Esophagus mucosa (tissue), 1 donor: ENCODE results near the gene RAB22A. TPM values are rescaled to one million over a fixed set of nuclear protein-coding genes. Genes with fewer than 3 reads are reported as not detected.
"Not testable (repeated sequence)": the region's sequence is repeated elsewhere in the genome, so short reads cannot be mapped to it uniquely, and the experiment has no call there.

ENCODE experiments used
- ATAC-seq: fragments of 200-7000 bp; cut with Tn5 transposase; one replicate; pipeline ENCODE4 v1.9.1; 2020
- total RNA-seq: library from RNA; stranded (reverse); gene quantifications from one replicate; pipeline ENCODE4 v1.2.4, GENCODE V29; 2023
- donor health status: DM: yes; HTN: yes; CAD: no.

The RAB22A gene
- total RNA-seq, 1 donor from 2014 or later: 24.7 TPM

DNA sequence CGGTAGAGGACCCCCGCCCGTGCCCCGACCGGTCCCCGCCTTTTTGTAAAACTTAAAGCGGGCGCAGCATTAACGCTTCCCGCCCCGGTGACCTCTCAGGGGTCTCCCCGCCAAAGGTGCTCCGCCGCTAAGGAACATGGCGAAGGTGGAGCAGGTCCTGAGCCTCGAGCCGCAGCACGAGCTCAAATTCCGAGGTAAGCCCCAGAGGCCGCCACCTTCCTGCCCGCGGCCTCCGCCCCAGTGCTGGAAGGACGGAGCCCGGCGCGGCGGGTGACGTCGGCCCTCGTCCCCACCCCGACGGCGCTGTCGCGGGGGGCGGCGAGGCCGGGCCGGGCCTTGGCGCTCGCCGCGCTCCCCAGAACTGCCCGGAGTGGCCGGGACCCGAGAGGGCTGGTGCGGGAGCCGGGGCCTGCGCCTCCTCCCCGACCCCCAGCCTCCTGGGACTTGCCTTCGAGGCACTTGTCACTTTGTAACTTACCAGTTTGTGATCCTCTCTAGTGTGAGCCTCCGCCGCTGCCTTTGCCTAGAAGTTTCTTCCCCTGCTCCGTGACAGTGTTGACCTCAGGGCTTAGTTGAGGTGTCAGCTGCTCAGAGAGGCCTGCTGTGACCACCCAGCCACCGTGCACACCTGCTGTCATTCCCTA lies 79.9 kb downstream of the RAB22A start:
- ATAC-seq: peak; percentile 64

DNA sequence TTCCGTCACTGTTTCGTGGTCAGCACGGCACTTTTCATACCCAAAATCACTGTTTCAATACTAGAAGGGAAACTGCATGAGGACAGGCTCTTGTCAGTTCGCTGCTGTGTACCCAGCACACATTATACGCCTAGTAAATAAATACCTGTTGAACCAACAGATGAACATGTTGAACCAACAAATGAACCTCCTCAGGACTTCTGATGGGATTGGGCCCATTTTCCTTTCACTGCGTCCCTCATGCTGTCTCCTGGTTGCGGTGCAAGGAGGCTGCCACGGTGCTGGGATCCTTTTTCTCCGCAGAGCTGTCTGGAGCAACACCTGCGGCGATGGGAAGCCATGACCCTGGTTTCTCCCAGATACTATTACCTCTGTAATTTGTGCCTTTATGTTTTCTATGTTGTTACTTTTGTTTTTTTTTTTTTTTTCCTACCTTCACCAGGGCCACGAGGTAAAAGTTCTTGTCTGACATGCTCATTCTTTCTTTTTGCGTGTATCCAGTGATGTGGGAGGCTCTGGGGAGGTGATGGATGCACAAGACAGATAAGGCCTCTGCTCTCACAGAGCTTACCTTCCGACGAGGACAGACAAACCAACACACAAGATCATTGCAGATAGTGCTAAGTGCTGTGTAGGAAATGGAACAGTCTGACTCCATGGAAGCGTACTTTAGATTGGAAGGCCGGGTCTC lies 80.6 kb downstream of the RAB22A start:
- ATAC-seq: no peak

DNA sequence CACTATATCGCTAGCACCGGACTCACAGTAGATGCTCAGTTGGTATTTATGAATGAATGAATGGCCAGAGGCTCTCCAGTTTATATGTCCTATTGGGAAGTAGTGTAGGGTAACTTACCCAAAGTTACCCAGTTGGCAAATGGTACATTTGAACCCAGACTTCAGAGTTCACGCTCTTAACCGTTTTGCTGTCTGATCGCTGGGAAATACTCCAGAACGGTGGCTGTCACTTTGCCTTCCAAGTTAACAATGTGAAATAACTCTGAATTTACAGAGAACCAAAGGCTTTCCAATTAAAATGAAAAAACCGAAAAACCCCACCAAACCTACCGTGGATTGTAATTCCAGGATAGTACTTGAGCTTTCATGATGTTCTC lies 81.1 kb downstream of the RAB22A start:
- no peak for ATAC-seq

DNA sequence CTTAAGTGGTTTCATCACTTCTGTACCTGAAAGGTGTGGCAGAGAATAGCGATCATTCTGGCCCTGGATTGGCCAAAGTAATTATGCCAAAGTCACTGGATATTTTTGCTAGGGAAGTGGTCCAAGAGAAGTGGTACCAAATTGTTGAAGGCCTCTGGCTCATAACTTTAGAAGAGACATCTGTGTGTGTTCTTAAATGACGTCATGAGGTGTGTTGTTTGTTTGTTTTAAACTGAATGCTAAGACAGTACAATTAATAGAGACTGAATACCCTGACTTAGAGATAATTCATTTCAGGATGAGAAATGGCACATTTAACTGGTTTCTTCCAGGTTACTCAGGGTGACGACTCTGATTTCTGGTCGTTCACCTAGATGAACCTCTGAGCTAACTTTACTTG lies 82.8 kb downstream of the RAB22A start:
- no peak for ATAC-seq

DNA sequence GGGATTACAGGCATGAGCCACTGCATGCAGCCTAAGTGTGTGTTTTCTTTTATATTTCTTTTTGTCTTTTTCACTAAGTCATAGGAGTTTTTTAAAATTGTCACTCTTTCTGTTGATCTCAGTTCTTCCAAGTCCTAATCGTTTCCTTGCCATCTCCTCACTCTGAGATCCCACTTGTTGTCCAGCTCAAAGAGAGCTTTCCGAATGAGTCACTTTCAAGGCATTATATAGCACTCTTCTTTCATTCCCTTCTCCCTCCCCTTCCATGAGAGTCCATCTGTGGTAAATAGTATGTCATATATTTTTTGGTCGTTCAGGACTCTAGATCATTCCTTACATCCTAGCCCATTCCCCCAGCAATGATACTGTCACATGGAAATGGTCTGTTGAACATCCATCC lies 83.8 kb downstream of the RAB22A start:
- no peak for ATAC-seq

DNA sequence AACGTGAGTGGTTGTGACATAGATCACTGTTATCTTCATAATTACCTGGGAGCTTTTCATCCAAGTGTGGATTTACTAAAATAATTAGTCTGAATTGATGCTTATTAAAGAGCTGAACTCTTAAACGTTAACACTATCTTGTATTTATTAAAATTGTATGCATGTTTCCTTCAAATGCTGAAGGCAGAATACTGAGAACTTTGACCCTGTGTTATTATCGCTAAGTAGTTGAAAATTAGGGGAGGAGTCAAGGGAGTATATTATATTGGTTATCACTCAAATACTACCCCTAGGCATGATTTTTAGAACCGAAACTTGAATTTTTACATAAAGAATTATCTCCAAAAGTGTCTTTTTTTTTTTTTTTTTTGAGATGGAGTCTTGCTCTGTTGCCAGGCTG lies 85.3 kb downstream of the RAB22A start:
- no peak for ATAC-seq

DNA sequence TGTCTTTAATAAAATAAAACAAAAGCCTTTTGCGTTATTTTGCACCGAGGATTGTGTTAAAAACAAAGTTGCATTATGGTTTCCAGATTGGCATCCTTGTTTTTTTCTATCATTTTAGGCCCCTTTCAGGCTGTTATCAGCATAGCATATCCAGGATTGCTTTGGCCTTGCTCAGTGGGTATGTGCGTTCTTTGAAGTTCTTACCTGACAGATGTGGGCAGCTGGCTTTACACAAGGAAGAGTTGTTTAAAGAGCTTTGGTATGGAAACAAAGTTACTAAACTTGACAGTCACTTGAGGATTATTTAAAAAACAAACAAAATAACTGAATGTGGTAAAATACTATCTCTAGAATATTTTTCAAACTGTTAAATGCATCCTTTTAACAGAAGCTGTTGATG lies 86.1 kb downstream of the RAB22A start:
- ATAC-seq: no peak

DNA sequence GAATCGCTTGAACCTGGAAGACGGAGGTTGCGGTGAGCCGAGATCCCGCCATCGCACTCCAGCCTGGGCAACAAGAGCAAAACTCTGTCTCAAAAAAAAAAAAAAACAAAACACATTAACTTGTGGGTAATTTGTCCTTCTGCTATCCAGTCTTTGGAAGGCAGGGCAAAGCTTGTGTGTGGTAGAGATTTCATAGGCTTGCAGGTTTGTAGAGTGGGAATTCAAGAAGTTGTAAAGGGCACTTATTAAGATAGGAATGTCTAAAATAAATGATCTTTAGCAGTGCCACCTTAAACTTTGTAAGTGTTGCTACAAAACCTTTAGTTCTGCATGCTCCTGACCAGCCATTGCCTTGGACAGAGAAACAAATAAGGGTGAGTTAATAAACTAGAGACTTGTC lies 87.9 kb downstream of the RAB22A start:
- ATAC-seq: no peak

DNA sequence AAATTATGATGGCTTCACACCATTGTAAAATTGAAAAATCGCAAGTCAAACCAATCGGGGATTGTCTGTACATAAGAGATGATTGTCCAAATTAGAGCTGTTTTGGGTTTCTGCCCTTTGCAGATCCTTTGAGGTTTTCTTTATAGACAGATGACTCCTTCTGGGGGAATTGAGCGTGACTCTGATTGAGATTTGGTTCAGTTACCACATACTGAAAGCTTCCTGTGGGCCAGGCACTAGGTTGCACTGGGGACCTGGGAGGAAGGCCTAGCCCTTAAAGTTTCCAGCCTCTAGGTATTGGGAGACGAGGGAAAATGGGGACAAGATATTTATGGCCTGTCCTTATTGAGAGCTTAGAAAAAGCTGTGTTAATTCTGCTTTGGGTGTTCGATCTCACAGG lies 88.7 kb downstream of the RAB22A start:
- no peak for ATAC-seq

DNA sequence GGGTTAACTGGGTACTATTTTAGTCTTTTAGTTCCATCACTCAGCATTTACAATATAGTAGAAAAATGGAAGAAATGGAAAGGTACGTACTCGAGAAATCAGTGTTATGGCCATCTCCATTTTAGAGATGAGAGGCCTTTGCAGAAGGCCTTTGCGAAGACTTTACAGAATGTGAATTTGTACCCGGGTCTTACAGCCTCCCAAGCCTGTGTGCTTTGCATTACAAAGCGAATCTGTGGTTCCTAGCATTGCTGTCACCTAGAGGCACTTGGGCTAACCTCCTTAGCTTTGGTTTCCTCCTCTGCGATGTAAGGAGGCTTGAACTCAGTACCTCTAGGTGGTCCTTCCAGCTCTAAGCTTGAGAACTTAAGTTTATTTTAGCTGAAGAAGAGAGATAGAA lies 90.4 kb downstream of the RAB22A start:
- ATAC-seq: no peak

DNA sequence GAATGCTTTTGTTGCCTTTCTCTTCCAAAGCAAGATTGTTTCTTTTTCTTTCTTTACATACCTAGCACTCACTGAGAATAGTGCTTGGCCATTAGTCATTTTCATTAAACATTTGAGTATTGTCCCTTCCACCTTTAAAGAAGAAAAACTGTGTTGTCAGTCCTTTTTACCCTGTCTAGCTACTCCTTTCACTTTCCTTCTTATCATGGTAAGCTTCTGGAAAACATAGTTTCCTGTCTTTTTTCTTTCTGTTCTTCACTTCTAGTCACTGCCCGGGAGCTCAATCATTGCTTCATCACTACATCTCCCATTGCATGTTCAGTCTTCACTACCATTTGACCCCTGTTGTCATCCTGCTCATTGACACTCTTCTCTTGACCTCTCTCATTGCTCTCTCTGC lies 91.6 kb downstream of the RAB22A start:
- no peak for ATAC-seq

DNA sequence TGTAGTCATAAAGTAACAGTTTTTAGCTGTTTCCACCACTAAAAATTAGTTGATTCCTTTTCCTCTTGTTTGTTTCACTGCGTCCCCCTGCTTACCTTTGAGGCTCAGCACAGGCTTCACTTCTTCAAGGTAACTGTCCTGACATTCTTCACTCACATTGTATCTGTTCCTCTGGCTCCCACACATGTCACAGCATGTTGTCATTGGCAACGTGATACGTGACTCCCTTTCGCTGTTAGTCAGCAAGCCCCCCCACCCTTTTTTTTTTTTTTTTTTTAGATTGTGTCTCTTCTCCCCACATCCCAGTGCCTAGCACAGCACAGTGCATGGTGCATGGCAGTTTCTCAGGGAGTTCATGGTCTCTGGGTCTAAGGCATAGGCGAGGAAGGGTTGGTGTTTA lies 92.8 kb downstream of the RAB22A start:
- peak; percentile 22 for ATAC-seq

DNA sequence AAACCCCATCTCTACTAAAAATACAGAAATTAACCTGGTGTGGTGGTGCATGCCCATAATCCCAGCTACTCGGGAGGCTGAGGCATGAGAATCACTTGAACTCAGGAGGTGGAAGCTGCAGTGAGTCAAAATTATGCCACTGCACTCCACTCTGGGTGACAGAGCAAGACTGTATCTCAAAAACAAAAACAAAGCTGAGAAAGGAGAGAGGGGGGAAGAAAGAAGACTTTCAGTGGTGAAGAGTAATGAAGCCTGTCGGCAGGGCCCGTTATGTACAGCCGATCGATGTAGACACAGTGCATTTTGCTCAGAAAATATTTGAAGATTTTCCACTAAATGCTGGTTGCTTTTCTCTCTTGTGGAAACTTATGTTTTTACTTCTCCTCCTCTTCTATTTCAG lies 93.3 kb downstream of the RAB22A start:
- no peak for ATAC-seq

DNA sequence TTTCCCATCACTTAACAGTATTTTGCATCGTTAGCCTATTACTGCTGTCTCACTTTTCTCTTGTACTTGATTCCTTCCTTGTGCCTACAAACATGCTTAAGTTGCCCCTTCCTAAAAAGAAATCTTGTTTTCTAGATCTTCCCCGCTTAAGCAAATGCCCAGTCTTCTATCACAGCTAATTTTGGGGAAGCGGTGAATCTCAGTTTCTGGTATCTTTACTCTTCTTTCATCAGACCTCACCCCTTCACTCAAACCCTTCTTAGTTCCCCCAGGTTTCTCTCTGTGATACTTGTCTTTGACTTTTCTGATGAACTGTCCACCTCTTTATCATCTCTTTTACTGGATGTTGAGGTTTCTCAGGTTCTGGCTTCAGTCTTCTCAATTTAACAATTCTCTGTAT lies 93.8 kb downstream of the RAB22A start:
- no peak for ATAC-seq

DNA sequence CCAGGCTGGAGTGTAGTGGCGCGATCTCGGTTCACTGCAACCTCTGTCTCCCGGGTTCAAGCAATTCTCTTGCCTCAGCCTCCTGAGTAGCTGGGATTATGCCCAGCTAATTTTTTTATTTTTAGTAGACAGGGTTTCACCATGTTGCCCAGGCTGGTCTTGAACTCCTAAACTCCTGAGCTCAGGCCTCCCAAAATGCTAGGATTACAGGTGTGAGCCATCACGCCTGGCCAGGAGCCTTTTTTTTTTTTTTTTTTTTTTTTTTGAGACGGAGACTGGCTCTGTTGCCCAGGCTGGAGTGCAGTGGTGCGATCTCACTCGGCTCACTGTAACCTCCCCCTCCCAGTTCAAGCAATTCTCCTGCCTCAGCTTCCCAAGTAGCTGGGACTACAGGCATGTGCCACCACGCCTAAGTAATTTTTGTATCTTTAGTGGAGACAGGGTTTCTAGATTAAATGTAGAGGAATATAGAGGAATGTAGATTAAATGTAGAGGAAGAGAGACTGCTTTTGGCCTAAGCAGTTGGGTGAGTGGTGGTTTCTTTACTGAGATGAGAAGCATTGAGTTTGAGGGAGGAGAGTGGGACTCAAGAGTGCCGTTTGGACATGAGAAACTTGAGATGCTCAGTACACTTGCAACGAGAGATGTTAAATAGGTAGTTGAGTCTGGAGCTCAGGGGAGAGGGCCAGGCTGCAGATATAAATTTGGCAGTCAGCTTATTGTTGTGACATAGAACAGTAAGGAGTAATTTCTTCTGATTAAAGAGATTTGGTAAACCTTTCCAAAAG lies 96.2 kb downstream of the RAB22A start:
- ATAC-seq: no peak

DNA sequence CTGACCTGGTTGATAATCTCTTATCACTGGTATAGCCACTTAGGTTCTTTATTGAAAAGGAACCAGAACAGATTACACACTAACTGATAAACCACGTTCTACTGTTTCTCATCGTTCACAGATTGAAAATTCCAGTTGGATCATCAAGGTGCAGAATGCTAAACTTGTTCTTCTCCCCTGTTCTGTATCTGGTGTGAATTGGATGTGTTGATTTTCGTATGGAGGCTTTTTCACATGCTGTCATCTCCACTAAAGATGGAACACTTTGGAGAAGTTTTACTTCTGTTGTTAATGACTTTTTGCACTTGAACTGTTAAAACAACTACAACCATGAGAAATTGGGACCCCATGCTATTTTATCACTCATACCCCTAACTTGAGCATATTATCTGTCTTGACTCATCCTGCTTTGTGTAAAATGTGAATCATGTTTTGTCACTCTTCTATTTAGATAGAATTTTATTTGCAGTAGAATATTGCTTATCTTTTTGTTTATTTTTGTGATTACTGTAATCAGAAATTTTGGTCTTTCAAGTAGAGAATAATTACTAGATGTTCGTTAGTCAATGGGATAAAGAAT lies 97.0 kb downstream of the RAB22A start:
- no peak for ATAC-seq

DNA sequence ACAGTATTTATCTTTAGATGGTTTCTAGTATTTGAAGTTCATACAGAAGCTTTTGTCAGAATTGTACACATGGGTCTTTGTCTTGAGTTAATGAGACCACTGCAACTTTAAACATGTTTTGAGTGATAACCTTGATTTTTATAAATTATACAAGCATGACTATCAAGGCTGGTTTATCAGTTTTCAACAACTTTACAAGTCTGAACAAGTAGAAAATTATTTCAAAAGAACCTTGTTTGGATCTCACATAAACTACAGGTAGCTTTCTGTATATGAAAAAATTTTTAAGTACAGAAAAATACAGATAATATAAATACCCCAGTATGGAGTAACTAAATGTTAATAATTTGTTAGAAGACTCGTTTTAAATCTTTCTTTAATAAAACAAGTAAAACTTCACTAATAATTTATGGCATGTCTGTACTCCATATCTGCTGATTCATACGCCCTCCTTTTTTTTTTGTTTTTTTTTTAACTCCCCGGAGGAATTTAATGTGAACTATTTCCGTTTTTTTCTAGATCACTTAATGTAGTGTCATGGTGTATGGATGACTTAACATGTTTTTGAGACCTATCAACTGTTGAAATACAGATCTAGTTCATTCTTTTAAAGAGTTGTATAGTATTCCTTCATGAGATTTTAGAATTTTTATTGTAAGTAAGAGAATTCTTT lies 97.8 kb downstream of the RAB22A start:
- ATAC-seq: peak; percentile 33

DNA sequence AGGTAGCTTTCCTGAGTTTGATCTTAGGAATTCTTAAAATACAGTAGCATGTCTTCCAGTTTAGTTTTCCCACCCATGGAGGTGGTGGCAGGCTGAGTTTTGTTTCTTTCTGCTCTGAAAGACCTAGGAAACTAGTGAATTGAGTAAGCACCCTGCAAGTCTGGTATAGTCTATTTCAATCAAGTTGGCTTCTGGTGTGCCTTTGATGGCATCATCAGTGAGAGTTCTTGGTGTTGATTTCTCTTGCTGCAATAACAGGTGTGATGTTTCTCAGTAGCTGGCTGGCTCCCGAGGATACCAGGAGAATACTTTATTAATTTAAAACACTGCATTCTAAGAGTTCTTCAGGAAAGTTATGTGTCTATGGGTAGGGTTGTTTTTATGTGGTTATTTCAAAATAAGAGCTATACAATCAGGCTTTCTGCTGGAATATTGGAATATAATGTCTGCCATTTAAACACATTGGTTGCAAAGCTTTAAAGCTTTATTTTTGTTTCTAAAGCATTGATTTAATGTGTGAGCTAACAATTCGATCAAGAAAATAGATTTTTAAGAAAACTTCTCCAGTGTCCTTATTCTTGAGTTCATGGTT lies 98.5 kb downstream of the RAB22A start:
- ATAC-seq: no peak

DNA sequence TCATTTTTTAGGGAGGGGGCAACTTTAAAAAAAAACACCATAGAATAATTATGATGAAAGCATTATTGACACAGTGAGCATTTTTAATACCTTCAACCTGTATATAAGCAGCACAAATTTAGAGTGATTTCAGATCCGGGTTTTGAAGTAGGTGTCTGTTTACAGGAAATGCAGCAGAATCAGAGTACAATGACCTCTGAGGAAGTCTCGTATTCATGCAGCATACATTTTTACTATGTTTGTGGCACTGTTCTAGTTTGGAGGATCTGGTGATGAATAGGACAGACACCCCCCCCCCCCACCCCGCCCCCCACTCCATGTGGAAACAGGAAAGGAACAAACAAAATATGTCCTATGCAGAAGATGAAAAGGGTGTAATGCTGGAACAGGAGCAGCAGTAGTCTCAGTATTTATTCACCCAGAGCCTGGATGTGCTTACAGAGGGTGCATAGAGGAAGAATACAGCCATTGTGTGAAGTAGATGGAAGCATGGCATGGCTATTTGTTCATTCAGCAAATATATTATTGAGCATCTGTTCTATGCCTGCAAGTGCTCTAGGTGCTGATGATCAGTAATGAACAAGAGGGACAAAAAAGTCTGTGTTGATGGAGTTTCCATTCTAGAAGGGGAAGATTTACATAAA lies 99.2 kb downstream of the RAB22A start:
- ATAC-seq: no peak

DNA sequence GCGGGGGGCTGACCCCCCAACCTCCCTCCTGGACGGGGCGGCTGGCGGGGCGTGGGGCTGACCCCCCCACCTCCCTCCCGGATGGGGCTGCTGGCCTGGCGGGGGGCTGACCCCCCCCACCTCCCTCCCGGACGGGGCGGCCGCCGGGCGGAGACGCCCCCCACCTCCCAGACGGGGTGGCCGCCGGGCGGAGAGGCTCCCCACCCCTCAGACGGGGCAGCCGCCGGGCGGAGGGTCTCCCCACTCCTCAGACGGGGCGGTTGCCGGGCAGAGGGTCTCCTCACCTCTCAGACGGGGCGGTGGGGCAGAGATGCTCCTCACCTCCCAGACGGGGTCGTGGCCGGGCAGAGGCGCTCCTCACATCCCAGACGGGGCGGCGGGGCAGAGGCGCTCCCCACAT lies 104.7 kb downstream of the RAB22A start:
- not testable (repeated sequence) for ATAC-seq

DNA sequence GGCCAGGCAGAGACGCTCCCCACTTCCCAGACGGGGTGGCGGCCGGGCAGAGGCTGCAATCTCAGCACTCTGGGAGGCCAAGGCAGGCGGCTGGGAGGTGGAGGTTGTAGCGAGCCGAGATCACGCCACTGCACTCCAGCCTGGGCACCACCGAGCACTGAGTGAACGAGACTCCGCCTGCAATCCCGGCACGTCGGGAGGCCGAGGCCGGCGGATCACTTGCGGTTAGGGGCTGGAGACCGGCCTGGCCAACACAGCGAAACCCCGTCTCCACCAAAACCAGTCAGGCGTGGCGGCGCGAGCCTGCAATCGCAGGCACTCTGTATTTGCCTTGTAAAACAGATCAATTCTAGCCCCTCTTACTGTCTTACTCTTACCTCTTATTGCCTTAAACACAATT lies 105.3 kb downstream of the RAB22A start:
- ATAC-seq: not testable (repeated sequence)

DNA sequence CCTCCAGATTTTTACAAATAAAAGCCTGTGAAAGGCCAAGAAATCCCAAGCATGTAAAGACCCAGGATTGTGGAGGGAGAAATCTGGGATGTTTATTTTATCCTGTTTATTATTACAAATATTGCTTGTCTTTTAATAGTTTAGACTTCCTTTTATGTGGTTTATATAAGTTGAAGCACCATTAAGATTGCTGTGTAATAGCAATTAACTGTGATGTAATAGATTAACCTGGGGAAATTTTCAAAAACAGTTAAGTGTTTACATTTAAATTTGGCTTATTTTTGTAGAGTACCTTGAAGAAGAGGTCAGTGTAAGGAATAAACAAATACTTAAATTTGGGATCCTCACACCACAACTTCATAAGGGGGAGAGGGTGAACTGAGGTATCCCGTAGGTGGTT lies 106.5 kb downstream of the RAB22A start:
- no peak for ATAC-seq
